Glutamatergic neuron (in vitro differentiated cells): ENCODE results near the gene KRT13. TPM values are rescaled to one million over a fixed set of nuclear protein-coding genes. Genes with fewer than 3 reads are reported as not detected.

Experiments used
- DNase-seq: peaks from one replicate; pipeline ENCODE4 v3.0.0; 2022
- H3K27ac Mint-ChIP-seq: one replicate; pipeline ENCODE4 v1.8.0; 2020; ENCODE audit warnings: mild to moderate bottlenecking, mixed read lengths, inconsistent platforms; ENCODE audit not compliant: unreplicated experiment
- H3K27me3 Mint-ChIP-seq: one replicate; pipeline ENCODE4 v1.8.0; 2020; ENCODE audit warnings: mild to moderate bottlenecking, moderate library complexity, mixed read lengths, inconsistent platforms; ENCODE audit not compliant: unreplicated experiment
- H3K36me3 Mint-ChIP-seq: one replicate; pipeline ENCODE4 v1.8.0; 2020; ENCODE audit warnings: mild to moderate bottlenecking, mixed read lengths, inconsistent platforms; ENCODE audit not compliant: unreplicated experiment
- H3K4me1 Mint-ChIP-seq: one replicate; pipeline ENCODE4 v1.8.0; 2020; ENCODE audit warnings: mild to moderate bottlenecking, low read depth, mixed read lengths, inconsistent platforms; ENCODE audit not compliant: unreplicated experiment
- H3K4me3 Mint-ChIP-seq: one replicate; pipeline ENCODE4 v1.8.0; 2020; ENCODE audit warnings: mild to moderate bottlenecking, mixed read lengths, inconsistent platforms; ENCODE audit not compliant: unreplicated experiment
- H3K9me3 Mint-ChIP-seq: one replicate; pipeline ENCODE4 v1.8.0; 2020; ENCODE audit warnings: mild to moderate bottlenecking, moderate library complexity, mixed read lengths, inconsistent platforms; ENCODE audit not compliant: unreplicated experiment
- CTCF ChIP-seq: fragments of 200-600 bp; sonication (generic); IDR thresholded peaks from one replicate; pipeline ENCODE4 v1.5.0; 2021; ENCODE audit not compliant: partially characterized antibody, unreplicated experiment
- total RNA-seq: library from RNA; stranded (reverse); fragmentation: NEBNext Ultra II Directional; extraction: Animal tissue kit (Norgen Biotek cat#: 25700); gene quantifications from one replicate; pipeline ENCODE4 v1.2.1, GENCODE V29; 2021; ENCODE audit not compliant: unreplicated experiment

Gene KRT13
- total RNA-seq, 1 donor from 2014 or later = not detected

GRCh38 chr17:41476866-41477815 is 28.3 kb downstream of the KRT13 start:
- Mint-ChIP-seq H3K27me3 (peaks cover 4% of the 10 kb centered on the region), H3K36me3 (no peaks in the 10 kb centered on the region), H3K9me3 (no peaks in the 10 kb centered on the region), H3K4me3 (no peak overlapping the region), H3K4me1 (no peaks in the 10 kb centered on the region), H3K27ac (no peak overlapping the region)
- no peak for DNase-seq
- no peak for TF ChIP-seq CTCF

GRCh38 chr17:41475421-41475820 is 30.0 kb downstream of the KRT13 start:
- Mint-ChIP-seq H3K9me3 (no peaks in the 10 kb centered on the region), H3K36me3 (peaks cover 12% of the 10 kb centered on the region), H3K27ac (no peak overlapping the region), H3K4me1 (no peaks in the 10 kb centered on the region), H3K27me3 (peaks cover 4% of the 10 kb centered on the region), H3K4me3 (no peak overlapping the region)
- no peak for DNase-seq
- TF ChIP-seq CTCF = no peak

GRCh38 chr17:41474863-41475262 is 30.5 kb downstream of the KRT13 start:
- Mint-ChIP-seq H3K9me3 (no peaks in the 10 kb centered on the region), H3K27me3 (peaks cover 4% of the 10 kb centered on the region), H3K36me3 (peaks cover 12% of the 10 kb centered on the region), H3K27ac (no peak overlapping the region), H3K4me1 (no peaks in the 10 kb centered on the region), H3K4me3 (no peak overlapping the region)
- no peak for TF ChIP-seq CTCF
- DNase-seq = no peak

- H3K27me3 Mint-ChIP-seq = peaks cover 2% of the 10 kb centered on the region
These were observed 37.1 kb downstream of the KRT13 start for GRCh38 chr17:41468346-41468745.

More at GRCh38 chr17:41468346-41468745, 37.1 kb downstream of the KRT13 start:
- no peak for DNase-seq
- Mint-ChIP-seq H3K4me1 (no peaks in the 10 kb centered on the region), H3K4me3 (no peak overlapping the region), H3K36me3 (peaks cover 12% of the 10 kb centered on the region), H3K9me3 (peaks cover 3% of the 10 kb centered on the region), H3K27ac (no peak overlapping the region)
- TF ChIP-seq CTCF = no peak
